Neural cell (in vitro differentiated cells): ENCODE results near the gene TNS1. TPM values are rescaled to one million over a fixed set of nuclear protein-coding genes. Genes with fewer than 3 reads are reported as not detected.

Experiments
- H2AFZ ChIP-seq: fragments of 200-600, 300-800 bp; sonication (generic), shearing (Covaris generic); 2 replicates; pipeline ENCODE4 v1.6.0; 2014; ENCODE audit warnings: low read depth, mild to moderate bottlenecking, antibody characterized with exemption, low read length, moderate library complexity
- H3F3A ChIP-seq: fragments of 200-600 bp; shearing (Covaris generic); 2 replicates; pipeline ENCODE4 v1.6.1; 2016; ENCODE audit warnings: mild to moderate bottlenecking, moderate library complexity, mixed read lengths, antibody characterized with exemption, low read length; ENCODE audit not compliant: insufficient read depth, poor library complexity, severe bottlenecking
- H3K27ac ChIP-seq: fragments of 200-600, 300-800 bp; sonication (generic), shearing (Covaris generic); 2 replicates; pipeline ENCODE4 v1.5.1; 2014; ENCODE audit warnings: mild to moderate bottlenecking, low read length, moderate library complexity
- H3K27me3 ChIP-seq: fragments of 300-800, 200-600 bp; sonication (generic), shearing (Covaris generic); 2 replicates; pipeline ENCODE4 v1.6.0; 2014; ENCODE audit warnings: mild to moderate bottlenecking, low read depth, low read length, moderate library complexity; ENCODE audit not compliant: insufficient read depth
- H3K36me3 ChIP-seq: fragments of 300-800, 200-600 bp; sonication (generic), shearing (Covaris generic); 2 replicates; pipeline ENCODE4 v1.5.1; 2014; ENCODE audit warnings: mild to moderate bottlenecking, antibody characterized with exemption, low read length, moderate library complexity; ENCODE audit not compliant: insufficient read depth
- H3K4me2 ChIP-seq: fragments of 300-800, 200-600 bp; sonication (generic), shearing (Covaris generic); 2 replicates; pipeline ENCODE4 v1.6.0; 2014; ENCODE audit warnings: mild to moderate bottlenecking, low read length
- H3K4me3 ChIP-seq: fragments of 300-800, 200-600 bp; sonication (generic), shearing (Covaris generic); 2 replicates; pipeline ENCODE4 v1.5.1; 2014; ENCODE audit warnings: mild to moderate bottlenecking, low read length, moderate library complexity
- H3K79me2 ChIP-seq: fragments of 200-600 bp; shearing (Covaris generic); replicated peaks from 2 replicates; pipeline ENCODE4 v1.6.0; 2014; ENCODE audit warnings: mild to moderate bottlenecking, low read length, moderate library complexity; ENCODE audit not compliant: insufficient read depth
- H3K9ac ChIP-seq: fragments of 300-800, 200-600 bp; sonication (generic), shearing (Covaris generic); 2 replicates; pipeline ENCODE4 v1.6.1; 2016; ENCODE audit warnings: mild to moderate bottlenecking, low read length, mixed read lengths
- H3K9me2 ChIP-seq: fragments of 200-600 bp; shearing (Covaris generic); 2 replicates; pipeline ENCODE4 v1.6.1; 2016; ENCODE audit warnings: mild to moderate bottlenecking, low read length, mixed read lengths; ENCODE audit not compliant: insufficient read depth
- H3K9me3 ChIP-seq: fragments of 200-600, 300-800 bp; sonication (generic), shearing (Covaris generic); 2 replicates; pipeline ENCODE4 v1.6.1; 2016; ENCODE audit warnings: mild to moderate bottlenecking, mixed run types, low read length, moderate library complexity, mixed read lengths
- H4K20me1 ChIP-seq: fragments of 200-600 bp; shearing (Covaris generic); 2 replicates; pipeline ENCODE4 v1.6.1; 2016; ENCODE audit warnings: mild to moderate bottlenecking, mixed run types; ENCODE audit not compliant: insufficient read depth
- EP300 ChIP-seq: fragments of 450-650 bp; conservative IDR thresholded peaks from 2 replicates; pipeline ENCODE4 v1.6.1; 2014; ENCODE audit warnings: antibody characterized with exemption, mild to moderate bottlenecking, moderate library complexity; ENCODE audit not compliant: poor library complexity, severe bottlenecking
- EZH2 ChIP-seq: fragments of 200-600, 300-800 bp; shearing (Covaris generic), sonication (generic); IDR thresholded peaks from 2 replicates; pipeline ENCODE4 v1.6.1; 2014; ENCODE audit warnings: antibody characterized with exemption, low read length, borderline replicate concordance, mild to moderate bottlenecking; ENCODE audit not compliant: insufficient read depth, poor library complexity, severe bottlenecking
- MXI1 ChIP-seq: fragments of 450-650 bp; conservative IDR thresholded peaks from 2 replicates; pipeline ENCODE4 v1.6.1; 2014; ENCODE audit warnings: antibody characterized with exemption, mild to moderate bottlenecking; ENCODE audit not compliant: poor library complexity, severe bottlenecking
- POLR2AphosphoS5 ChIP-seq: IDR thresholded peaks from 2 replicates; pipeline ENCODE4 v1.6.1; 2012
- RAD21 ChIP-seq: fragments of 450-650 bp; conservative IDR thresholded peaks from 2 replicates; pipeline ENCODE4 v1.6.1; 2014; ENCODE audit warnings: antibody characterized with exemption, mild to moderate bottlenecking, moderate library complexity
- SMC3 ChIP-seq: fragments of 450-650 bp; conservative IDR thresholded peaks from 2 replicates; pipeline ENCODE4 v1.6.1; 2014; ENCODE audit warnings: antibody characterized with exemption, mild to moderate bottlenecking, moderate library complexity; ENCODE audit not compliant: poor library complexity
- TAF1 ChIP-seq: IDR thresholded peaks from 2 replicates; pipeline ENCODE4 v1.6.1; 2012; ENCODE audit warnings: low read depth
- polyA plus RNA-seq: library from polyadenylated mRNA; depleted of rRNA; stranded (reverse); fragments of >200 nt; gene quantifications from 2 replicates; pipeline ENCODE4 v1.2.3, GENCODE V29; 2014
- TF ChIP-seq, protein P1 (sequence below): fragments of 450-650 bp; IDR thresholded peaks from 2 replicates; pipeline ENCODE4 v1.5.1; 2014; ENCODE audit warnings: antibody characterized with exemption, mild to moderate bottlenecking, moderate library complexity; ENCODE audit not compliant: poor library complexity, severe bottlenecking
- TF ChIP-seq, protein P2 (sequence below): IDR thresholded peaks from 2 replicates; pipeline ENCODE4 v1.6.1; 2012; ENCODE audit warnings: borderline replicate concordance

The TNS1 gene
- polyA plus RNA-seq, 1 donor from 2014 or later: 1.5 TPM

GRCh38 chr2:217996361-217996760 lies 6.4 kb downstream of the TNS1 start:
- Histone ChIP-seq H3K4me3 (no peak overlapping the region), H3K36me3 (no peaks in the 10 kb centered on the region), H3K27me3 (no peaks in the 10 kb centered on the region), H3K4me2 (no peak overlapping the region), H3F3A (no peaks in the 10 kb centered on the region), H2AFZ (no peak overlapping the region), H3K9me3 (no peaks in the 10 kb centered on the region), H4K20me1 (no peaks in the 10 kb centered on the region), H3K9me2 (no peaks in the 10 kb centered on the region), H3K79me2 (no peaks in the 10 kb centered on the region), H3K9ac (no peak overlapping the region), H3K27ac (no peak overlapping the region)
- TF ChIP-seq EP300 (no peak), POLR2AphosphoS5 (no peak), RAD21 (no peak), MXI1 (no peak), EZH2 (no peak), TAF1 (no peak), SMC3 (no peak)
- TF ChIP-seq, protein P1, sequence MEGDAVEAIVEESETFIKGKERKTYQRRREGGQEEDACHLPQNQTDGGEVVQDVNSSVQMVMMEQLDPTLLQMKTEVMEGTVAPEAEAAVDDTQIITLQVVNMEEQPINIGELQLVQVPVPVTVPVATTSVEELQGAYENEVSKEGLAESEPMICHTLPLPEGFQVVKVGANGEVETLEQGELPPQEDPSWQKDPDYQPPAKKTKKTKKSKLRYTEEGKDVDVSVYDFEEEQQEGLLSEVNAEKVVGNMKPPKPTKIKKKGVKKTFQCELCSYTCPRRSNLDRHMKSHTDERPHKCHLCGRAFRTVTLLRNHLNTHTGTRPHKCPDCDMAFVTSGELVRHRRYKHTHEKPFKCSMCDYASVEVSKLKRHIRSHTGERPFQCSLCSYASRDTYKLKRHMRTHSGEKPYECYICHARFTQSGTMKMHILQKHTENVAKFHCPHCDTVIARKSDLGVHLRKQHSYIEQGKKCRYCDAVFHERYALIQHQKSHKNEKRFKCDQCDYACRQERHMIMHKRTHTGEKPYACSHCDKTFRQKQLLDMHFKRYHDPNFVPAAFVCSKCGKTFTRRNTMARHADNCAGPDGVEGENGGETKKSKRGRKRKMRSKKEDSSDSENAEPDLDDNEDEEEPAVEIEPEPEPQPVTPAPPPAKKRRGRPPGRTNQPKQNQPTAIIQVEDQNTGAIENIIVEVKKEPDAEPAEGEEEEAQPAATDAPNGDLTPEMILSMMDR: no peak
- TF ChIP-seq, protein P2, sequence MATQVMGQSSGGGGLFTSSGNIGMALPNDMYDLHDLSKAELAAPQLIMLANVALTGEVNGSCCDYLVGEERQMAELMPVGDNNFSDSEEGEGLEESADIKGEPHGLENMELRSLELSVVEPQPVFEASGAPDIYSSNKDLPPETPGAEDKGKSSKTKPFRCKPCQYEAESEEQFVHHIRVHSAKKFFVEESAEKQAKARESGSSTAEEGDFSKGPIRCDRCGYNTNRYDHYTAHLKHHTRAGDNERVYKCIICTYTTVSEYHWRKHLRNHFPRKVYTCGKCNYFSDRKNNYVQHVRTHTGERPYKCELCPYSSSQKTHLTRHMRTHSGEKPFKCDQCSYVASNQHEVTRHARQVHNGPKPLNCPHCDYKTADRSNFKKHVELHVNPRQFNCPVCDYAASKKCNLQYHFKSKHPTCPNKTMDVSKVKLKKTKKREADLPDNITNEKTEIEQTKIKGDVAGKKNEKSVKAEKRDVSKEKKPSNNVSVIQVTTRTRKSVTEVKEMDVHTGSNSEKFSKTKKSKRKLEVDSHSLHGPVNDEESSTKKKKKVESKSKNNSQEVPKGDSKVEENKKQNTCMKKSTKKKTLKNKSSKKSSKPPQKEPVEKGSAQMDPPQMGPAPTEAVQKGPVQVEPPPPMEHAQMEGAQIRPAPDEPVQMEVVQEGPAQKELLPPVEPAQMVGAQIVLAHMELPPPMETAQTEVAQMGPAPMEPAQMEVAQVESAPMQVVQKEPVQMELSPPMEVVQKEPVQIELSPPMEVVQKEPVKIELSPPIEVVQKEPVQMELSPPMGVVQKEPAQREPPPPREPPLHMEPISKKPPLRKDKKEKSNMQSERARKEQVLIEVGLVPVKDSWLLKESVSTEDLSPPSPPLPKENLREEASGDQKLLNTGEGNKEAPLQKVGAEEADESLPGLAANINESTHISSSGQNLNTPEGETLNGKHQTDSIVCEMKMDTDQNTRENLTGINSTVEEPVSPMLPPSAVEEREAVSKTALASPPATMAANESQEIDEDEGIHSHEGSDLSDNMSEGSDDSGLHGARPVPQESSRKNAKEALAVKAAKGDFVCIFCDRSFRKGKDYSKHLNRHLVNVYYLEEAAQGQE: no peak

GRCh38 chr2:217995731-217996231 lies 7.0 kb downstream of the TNS1 start:
- H4K20me1 ChIP-seq: no peaks in the 10 kb centered on the region
- H3K79me2 ChIP-seq: no peaks in the 10 kb centered on the region
- H3K4me3 ChIP-seq: no peak overlapping the region
- no peaks in the 10 kb centered on the region for H3K9me3 ChIP-seq
- H3F3A ChIP-seq: no peaks in the 10 kb centered on the region
- no peaks in the 10 kb centered on the region for H3K27me3 ChIP-seq
- no peaks in the 10 kb centered on the region for H3K9me2 ChIP-seq
- no peak overlapping the region for H3K9ac ChIP-seq
- no peaks in the 10 kb centered on the region for H3K36me3 ChIP-seq
- H3K27ac ChIP-seq: no peak overlapping the region
- H2AFZ ChIP-seq: no peak overlapping the region
- TF ChIP-seq, protein P2: no peak
- TF ChIP-seq, protein P1: no peak
- TF ChIP-seq SMC3: no peak
- TF ChIP-seq TAF1: no peak
- no peak for TF ChIP-seq MXI1
- no peak overlapping the region for H3K4me2 ChIP-seq
